Type B pancreatic cell (in vitro differentiated cells): ENCODE data around the gene L3MBTL4. TPM values are rescaled to one million over a fixed set of nuclear protein-coding genes. Genes with fewer than 3 reads are reported as not detected.

Source experiments
- DNase-seq: peaks from one replicate; pipeline ENCODE4 v3.0.0; 2021; ENCODE audit warnings: mixed read lengths; ENCODE audit not compliant: unreplicated experiment; ENCODE audit errors: extremely low spot score
- H3K27ac Mint-ChIP-seq: 2 replicates; pipeline ENCODE4 v1.8.0; 2021; ENCODE audit warnings: mild to moderate bottlenecking, mixed read lengths
- H3K27me3 Mint-ChIP-seq: 2 replicates; pipeline ENCODE4 v1.8.0; 2021; ENCODE audit warnings: mixed read lengths
- H3K36me3 Mint-ChIP-seq: 2 replicates; pipeline ENCODE4 v1.8.0; 2021; ENCODE audit warnings: mixed read lengths
- H3K4me1 Mint-ChIP-seq: one replicate; pipeline ENCODE4 v1.8.0; 2021; ENCODE audit warnings: mixed read lengths; ENCODE audit not compliant: unreplicated experiment
- H3K4me3 Mint-ChIP-seq: 2 replicates; pipeline ENCODE4 v1.8.0; 2021; ENCODE audit warnings: mild to moderate bottlenecking, mixed read lengths
- H3K9me3 Mint-ChIP-seq: 2 replicates; pipeline ENCODE4 v1.8.0; 2021; ENCODE audit warnings: mixed read lengths
- total RNA-seq: library from RNA; stranded (reverse); gene quantifications from 2 replicates; pipeline ENCODE4 v1.2.1, GENCODE V29; 2021; ENCODE audit warnings: low replicate concordance
- TF ChIP-seq, protein P1 (sequence below): fragments of 200-600 bp; sonication (generic); conservative IDR thresholded peaks from 2 replicates; pipeline ENCODE4 v1.5.0; 2021; ENCODE audit warnings: antibody characterized with exemption, mild to moderate bottlenecking

L3MBTL4 gene
- total RNA-seq, 1 donor from 2014 or later, result 2.2 TPM

DNA sequence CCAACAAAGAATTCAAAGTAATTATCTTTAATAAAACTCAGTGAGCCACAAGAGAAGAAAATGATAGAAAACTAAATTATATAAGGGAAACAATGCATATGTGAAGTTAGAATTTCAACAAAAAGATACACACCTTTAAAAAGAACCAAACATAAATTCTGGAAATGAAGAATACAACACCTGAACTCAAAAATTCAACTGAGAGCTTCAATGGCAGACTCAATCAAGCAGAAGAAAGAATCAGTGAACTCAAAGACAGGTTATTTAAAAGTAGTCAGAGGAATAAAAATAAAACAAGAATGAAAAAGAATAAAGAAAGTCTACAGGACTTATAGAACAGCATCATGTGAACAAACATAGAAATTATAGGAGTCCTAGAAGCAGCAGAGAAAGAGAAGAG is 73.4 kb downstream of the L3MBTL4 start:
- H3K4me1 Mint-ChIP-seq, result no peaks in the 10 kb centered on the region
- H3K27ac Mint-ChIP-seq, result no peak overlapping the region
- no peak overlapping the region for H3K4me3 Mint-ChIP-seq
- H3K9me3 Mint-ChIP-seq, result peaks cover 17% of the 10 kb centered on the region
- no peak for DNase-seq
- TF ChIP-seq, protein P1, sequence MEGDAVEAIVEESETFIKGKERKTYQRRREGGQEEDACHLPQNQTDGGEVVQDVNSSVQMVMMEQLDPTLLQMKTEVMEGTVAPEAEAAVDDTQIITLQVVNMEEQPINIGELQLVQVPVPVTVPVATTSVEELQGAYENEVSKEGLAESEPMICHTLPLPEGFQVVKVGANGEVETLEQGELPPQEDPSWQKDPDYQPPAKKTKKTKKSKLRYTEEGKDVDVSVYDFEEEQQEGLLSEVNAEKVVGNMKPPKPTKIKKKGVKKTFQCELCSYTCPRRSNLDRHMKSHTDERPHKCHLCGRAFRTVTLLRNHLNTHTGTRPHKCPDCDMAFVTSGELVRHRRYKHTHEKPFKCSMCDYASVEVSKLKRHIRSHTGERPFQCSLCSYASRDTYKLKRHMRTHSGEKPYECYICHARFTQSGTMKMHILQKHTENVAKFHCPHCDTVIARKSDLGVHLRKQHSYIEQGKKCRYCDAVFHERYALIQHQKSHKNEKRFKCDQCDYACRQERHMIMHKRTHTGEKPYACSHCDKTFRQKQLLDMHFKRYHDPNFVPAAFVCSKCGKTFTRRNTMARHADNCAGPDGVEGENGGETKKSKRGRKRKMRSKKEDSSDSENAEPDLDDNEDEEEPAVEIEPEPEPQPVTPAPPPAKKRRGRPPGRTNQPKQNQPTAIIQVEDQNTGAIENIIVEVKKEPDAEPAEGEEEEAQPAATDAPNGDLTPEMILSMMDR, result no peak
- peaks cover 3% of the 10 kb centered on the region for H3K36me3 Mint-ChIP-seq
- no peaks in the 10 kb centered on the region for H3K27me3 Mint-ChIP-seq

DNA sequence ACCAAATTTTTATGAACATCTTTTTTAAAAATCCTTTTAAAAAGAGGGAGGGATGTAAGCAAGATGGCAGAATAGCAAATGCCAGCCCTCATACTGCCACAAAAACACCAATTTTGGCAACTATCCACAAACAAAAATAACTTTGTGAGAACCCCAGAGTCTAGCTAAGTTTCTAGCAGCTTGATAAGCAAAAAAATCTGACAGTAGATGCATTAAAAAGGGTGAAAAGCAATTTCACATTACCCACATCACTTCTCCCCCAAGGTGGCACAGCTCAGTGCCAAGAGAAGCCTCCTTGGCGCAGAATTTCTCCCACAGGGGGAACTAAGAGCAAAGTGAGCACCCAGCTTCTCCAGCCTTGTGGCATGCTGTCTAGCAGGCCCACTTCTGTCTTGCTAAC is 74.6 kb downstream of the L3MBTL4 start:
- Mint-ChIP-seq H3K4me1 (no peaks in the 10 kb centered on the region), H3K36me3 (peaks cover 3% of the 10 kb centered on the region), H3K27ac (no peak overlapping the region), H3K9me3 (peaks cover 17% of the 10 kb centered on the region), H3K4me3 (no peak overlapping the region), H3K27me3 (no peaks in the 10 kb centered on the region)
- TF ChIP-seq, protein P1, result no peak
- DNase-seq, result no peak

DNA sequence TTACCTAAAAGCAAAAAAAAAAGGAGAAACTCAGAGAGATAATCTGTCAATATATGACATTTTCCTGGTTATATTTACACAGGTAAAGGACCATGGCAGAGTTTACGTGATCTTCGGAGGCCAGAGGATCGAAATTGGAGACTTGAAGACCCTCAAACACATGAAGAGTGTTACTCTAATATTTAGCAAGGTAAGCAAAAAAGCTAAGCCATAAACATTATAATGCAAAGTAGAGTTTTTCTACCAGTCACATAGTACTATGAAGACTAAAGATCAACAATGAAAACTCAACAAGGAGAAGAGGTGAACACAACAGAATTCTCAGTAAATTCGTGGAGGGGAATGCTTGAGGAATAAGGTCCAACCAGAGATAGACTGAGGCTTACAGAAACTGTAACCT is 78.5 kb downstream of the L3MBTL4 start:
- Mint-ChIP-seq H3K27me3 (no peaks in the 10 kb centered on the region), H3K4me3 (no peak overlapping the region), H3K4me1 (no peaks in the 10 kb centered on the region)

DNA sequence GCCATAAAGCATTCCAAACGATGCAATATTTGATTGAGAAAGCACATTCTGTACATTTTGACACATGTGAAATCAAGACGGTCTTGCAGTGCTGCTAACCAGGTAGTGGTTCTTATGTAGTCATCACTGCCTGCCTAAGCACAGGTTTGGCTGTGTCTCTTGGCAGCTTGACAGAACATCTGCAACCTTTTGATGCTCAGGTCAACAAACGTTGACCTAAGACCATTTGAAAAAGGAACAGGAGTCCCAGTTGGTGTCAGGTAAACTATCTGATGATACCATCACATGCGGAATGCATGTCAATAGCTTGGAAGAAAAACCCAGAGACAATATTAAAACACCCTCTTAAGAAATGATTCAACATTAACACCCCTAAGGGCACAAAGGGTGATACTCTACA is 80.7 kb downstream of the L3MBTL4 start:
- TF ChIP-seq, protein P1, result no peak
- Mint-ChIP-seq H3K27me3 (no peaks in the 10 kb centered on the region), H3K4me1 (no peaks in the 10 kb centered on the region), H3K36me3 (no peaks in the 10 kb centered on the region), H3K4me3 (no peak overlapping the region), H3K9me3 (peaks cover 5% of the 10 kb centered on the region), H3K27ac (no peak overlapping the region)
- DNase-seq, result no peak

More for the DNA sequence above, 78.5 kb downstream of the L3MBTL4 start:
- H3K9me3 Mint-ChIP-seq, result peaks cover 10% of the 10 kb centered on the region
- H3K36me3 Mint-ChIP-seq, result no peaks in the 10 kb centered on the region
- TF ChIP-seq, protein P1, result no peak
- no peak for DNase-seq
- no peak overlapping the region for H3K27ac Mint-ChIP-seq

DNA sequence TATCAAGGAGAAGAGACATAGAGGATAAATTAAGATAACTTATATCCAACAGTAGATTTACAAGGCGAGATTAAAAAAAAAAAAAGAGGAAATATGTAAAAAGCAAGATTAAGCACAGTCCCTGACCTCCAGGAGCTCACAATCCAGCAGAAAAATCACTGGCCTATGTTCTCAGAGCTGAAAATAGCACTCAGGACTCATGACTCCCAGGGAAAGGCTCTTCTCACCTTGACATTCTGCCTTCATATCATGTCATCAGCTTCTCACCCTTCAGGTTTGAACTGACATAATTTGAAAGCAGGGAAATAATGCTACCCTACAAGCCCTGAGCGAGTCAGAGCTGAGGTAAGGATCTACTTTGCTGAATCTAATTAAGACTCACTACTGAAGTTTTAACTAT is 82.8 kb downstream of the L3MBTL4 start:
- no peaks in the 10 kb centered on the region for H3K4me1 Mint-ChIP-seq
- H3K27ac Mint-ChIP-seq, result no peak overlapping the region
- DNase-seq, result no peak
- peaks cover 5% of the 10 kb centered on the region for H3K9me3 Mint-ChIP-seq
- H3K4me3 Mint-ChIP-seq, result no peak overlapping the region
- TF ChIP-seq, protein P1, result no peak
- H3K36me3 Mint-ChIP-seq, result no peaks in the 10 kb centered on the region
- H3K27me3 Mint-ChIP-seq, result no peaks in the 10 kb centered on the region

DNA sequence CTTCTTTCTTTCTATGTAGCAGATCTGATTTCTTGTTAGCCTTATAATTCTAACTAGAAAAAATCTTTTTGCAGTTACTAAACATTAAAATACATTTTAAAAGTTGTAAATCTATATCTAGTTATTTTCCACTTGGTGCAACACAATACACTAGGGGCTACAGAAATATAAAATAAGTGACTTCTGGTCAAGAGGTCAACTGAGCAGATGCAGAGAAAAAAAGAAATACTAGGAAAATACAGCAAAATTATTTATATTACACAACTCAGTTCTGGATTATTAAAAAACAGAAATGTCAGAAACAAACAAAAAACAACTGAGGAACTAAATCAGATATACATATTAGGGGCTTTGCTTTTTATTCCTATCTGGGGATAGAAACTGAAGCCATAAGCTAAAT is 83.9 kb downstream of the L3MBTL4 start:
- H3K27me3 Mint-ChIP-seq, result no peaks in the 10 kb centered on the region
- H3K9me3 Mint-ChIP-seq, result peaks cover 5% of the 10 kb centered on the region
- TF ChIP-seq, protein P1, result no peak
- no peak for DNase-seq
- H3K4me1 Mint-ChIP-seq, result no peaks in the 10 kb centered on the region
- H3K4me3 Mint-ChIP-seq, result no peak overlapping the region
- no peaks in the 10 kb centered on the region for H3K36me3 Mint-ChIP-seq
- H3K27ac Mint-ChIP-seq, result no peak overlapping the region
